ENCODE data around the gene ZNRF3.

The ZNRF3 gene

DNA sequence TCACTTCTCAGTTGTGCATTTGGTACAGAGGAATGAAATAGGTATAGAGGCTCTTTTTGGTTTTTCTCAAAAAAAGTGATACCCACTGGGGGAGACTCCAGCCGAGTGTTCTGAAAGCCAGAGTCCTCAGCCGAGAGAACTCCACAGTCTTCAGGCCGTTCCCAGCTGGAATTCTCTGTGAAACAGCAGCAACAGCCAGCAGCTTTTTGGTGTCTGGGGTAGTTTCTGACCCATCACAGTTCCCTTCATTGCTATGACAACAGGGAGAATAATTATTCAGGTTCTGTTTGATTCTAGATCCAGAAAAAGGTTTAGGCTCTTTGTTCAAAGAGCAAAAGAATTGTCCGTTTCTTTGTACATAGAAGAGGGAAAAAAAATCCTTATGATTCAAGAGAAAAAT is 93.7 kb downstream of the ZNRF3 start:
- no peaks in the 10 kb centered on the region for H3K9me2 ChIP-seq (replicated peaks; ENCODE audit: insufficient read depth, low read length)
- H3F3A ChIP-seq (ENCODE audit: insufficient read depth) = no peaks in the 10 kb centered on the region
- no peaks in the 10 kb centered on the region for H3K36me3 ChIP-seq (ENCODE audit: low read length)
- no peak overlapping the region for H3K4me2 ChIP-seq (ENCODE audit: low read depth, low read length, poor library complexity, severe bottlenecking)
- H3K27me3 ChIP-seq (ENCODE audit: low read length) = no peaks in the 10 kb centered on the region
- no peak overlapping the region for H3K4me3 ChIP-seq (ENCODE audit: insufficient read depth, low read length, poor library complexity, severe bottlenecking)
- no peak overlapping the region for H3K9ac ChIP-seq (ENCODE audit: low read length)
- H2AFZ ChIP-seq (ENCODE audit: low read depth, low read length, severe bottlenecking) = no peak overlapping the region
- no peak overlapping the region for H3K27ac ChIP-seq (ENCODE audit: low read depth, low read length)
- H3K79me2 ChIP-seq (ENCODE audit: insufficient read depth, low read length) = no peaks in the 10 kb centered on the region
- H3K9me3 ChIP-seq (ENCODE audit: insufficient read depth, low read length) = no peaks in the 10 kb centered on the region
- H4K20me1 ChIP-seq (ENCODE audit: low read depth, low read length) = no peaks in the 10 kb centered on the region
- TF ChIP-seq CTCF (IDR thresholded peaks at IDR 0.05; ENCODE audit: insufficient read depth, low read length, poor library complexity, severe bottlenecking) (no peak), EZH2phosphoT487 (conservative IDR thresholded peaks at IDR 0.05; ENCODE audit: low read length) (no peak)

GRCh38 chr22:28977481-28977971 is 94.2 kb downstream of the ZNRF3 start:
- no peak overlapping the region for H2AFZ ChIP-seq (ENCODE audit: low read depth, low read length, severe bottlenecking)
- H4K20me1 ChIP-seq (ENCODE audit: low read depth, low read length) = no peaks in the 10 kb centered on the region
- H3K4me2 ChIP-seq (ENCODE audit: low read depth, low read length, poor library complexity, severe bottlenecking) = no peak overlapping the region

DNA sequence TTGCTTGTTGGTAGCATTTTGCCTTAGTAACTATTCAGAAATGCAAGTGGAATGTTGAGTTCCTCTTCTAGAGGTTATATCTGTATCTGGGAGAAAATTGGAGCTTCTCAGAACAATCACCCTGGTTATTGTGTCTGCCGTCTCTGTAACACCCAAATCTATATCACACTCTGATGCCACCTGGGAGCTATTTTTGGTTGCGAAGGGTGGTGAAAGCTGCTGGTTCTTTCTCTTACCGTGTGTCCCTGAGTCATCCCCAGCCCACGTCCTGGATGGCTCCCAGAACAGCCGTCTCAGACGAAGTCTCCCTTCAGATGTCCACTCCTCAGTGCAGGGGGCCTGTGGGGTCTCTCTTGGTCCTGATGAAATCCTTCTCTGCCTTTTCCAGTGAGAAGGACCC is 94.8 kb downstream of the ZNRF3 start:
- H3K4me3 ChIP-seq (ENCODE audit: insufficient read depth, low read length, poor library complexity, severe bottlenecking) = no peak overlapping the region
- no peak overlapping the region for H3K27ac ChIP-seq (ENCODE audit: low read depth, low read length)
- H3K9me3 ChIP-seq (ENCODE audit: insufficient read depth, low read length) = no peaks in the 10 kb centered on the region
- H3K9ac ChIP-seq (ENCODE audit: low read length) = no peak overlapping the region
- no peaks in the 10 kb centered on the region for H3F3A ChIP-seq (ENCODE audit: insufficient read depth)
- H3K79me2 ChIP-seq (ENCODE audit: insufficient read depth, low read length) = no peaks in the 10 kb centered on the region
- TF ChIP-seq EZH2phosphoT487 (conservative IDR thresholded peaks at IDR 0.05; ENCODE audit: low read length) = no peak
- no peak for TF ChIP-seq CTCF (IDR thresholded peaks at IDR 0.05; ENCODE audit: insufficient read depth, low read length, poor library complexity, severe bottlenecking)
- H3K9me2 ChIP-seq (replicated peaks; ENCODE audit: insufficient read depth, low read length) = no peaks in the 10 kb centered on the region
- H3K27me3 ChIP-seq (ENCODE audit: low read length) = no peaks in the 10 kb centered on the region
- H2AFZ ChIP-seq (ENCODE audit: low read depth, low read length, severe bottlenecking) = no peak overlapping the region
- no peak overlapping the region for H3K4me2 ChIP-seq (ENCODE audit: low read depth, low read length, poor library complexity, severe bottlenecking)
- no peaks in the 10 kb centered on the region for H4K20me1 ChIP-seq (ENCODE audit: low read depth, low read length)
- H3K36me3 ChIP-seq (ENCODE audit: low read length) = no peaks in the 10 kb centered on the region

More at GRCh38 chr22:28977481-28977971, 94.2 kb downstream of the ZNRF3 start:
- Histone ChIP-seq H3K27ac (ENCODE audit: low read depth, low read length) (no peak overlapping the region), H3K79me2 (ENCODE audit: insufficient read depth, low read length) (no peaks in the 10 kb centered on the region), H3K9ac (ENCODE audit: low read length) (no peak overlapping the region), H3K36me3 (ENCODE audit: low read length) (no peaks in the 10 kb centered on the region), H3F3A (ENCODE audit: insufficient read depth) (no peaks in the 10 kb centered on the region), H3K4me3 (ENCODE audit: insufficient read depth, low read length, poor library complexity, severe bottlenecking) (no peak overlapping the region), H3K9me3 (ENCODE audit: insufficient read depth, low read length) (no peaks in the 10 kb centered on the region), H3K27me3 (ENCODE audit: low read length) (no peaks in the 10 kb centered on the region), H3K9me2 (replicated peaks; ENCODE audit: insufficient read depth, low read length) (no peaks in the 10 kb centered on the region)
- TF ChIP-seq EZH2phosphoT487 (conservative IDR thresholded peaks at IDR 0.05; ENCODE audit: low read length) (no peak), CTCF (IDR thresholded peaks at IDR 0.05; ENCODE audit: insufficient read depth, low read length, poor library complexity, severe bottlenecking) (no peak)

Measured in SU-DHL-6 (cell line).